HepG2 (cell line): ENCODE measurements around the gene NEU1. TPM values are rescaled to one million over a fixed set of nuclear protein-coding genes. Genes with fewer than 3 reads are reported as not detected.

Source experiments
- ATAC-seq: fragments of 200-7000 bp; cut with Tn5 transposase; 3 replicates; pipeline ENCODE4 v1.9.1; 2020; ENCODE audit warnings: mild to moderate bottlenecking, moderate library complexity
- BruUV-seq: library from RNA; stranded (reverse); fragments of 400-500 nt; replicated peaks from 2 replicates; lab custom pipeline; 2021; lab: Mats Ljungman, UMichigan
- CTCF ChIA-PET: fragments of 300-600 bp; formaldehyde crosslinking; extraction: SDS; loops from one replicate; lab custom pipeline; 2021; ENCODE audit warnings: low total read pairs, inconsistent platforms, low intra/inter-chr PET ratio; lab: Yijun Ruan, JAX
- POLR2A ChIA-PET: fragments of 350-600 bp; sonication (Branson Sonifier 250); formaldehyde crosslinking; loops from one replicate; lab custom pipeline; 2020; ENCODE audit warnings: antibody characterized with exemption, inconsistent platforms; lab: Yijun Ruan, JAX
- DNase-seq: peaks from one replicate; pipeline ENCODE4 v3.0.0-alpha.2; 2015; ENCODE audit warnings: low spot score
- FAIRE-seq: peaks from 3 replicates; lab custom pipeline; 2011; peaks lifted over from hg19 to GRCh38; lab: Jason Lieb, UNC
- H2AFZ ChIP-seq: one replicate; pipeline ENCODE4 v1.6.1; 2011; ENCODE audit warnings: low read length, inconsistent platforms
- H3K27ac ChIP-seq: fragments of 300-600 bp; 3 replicates; pipeline ENCODE4 v1.8.0; 2011; ENCODE audit warnings: mixed run types, mild to moderate bottlenecking, mixed read lengths, low read length, inconsistent platforms; ENCODE audit not compliant: insufficient read depth; ENCODE audit errors: extremely low read length
- H3K27me3 ChIP-seq, 2 experiments: fragments of 200-600 bp in 1 of 2; 2 replicates in 1 of 2; 3 replicates in 1 of 2; pipeline versions ENCODE4 v1.6.0 to v1.8.0; 2011; ENCODE audit warnings: low read length in 2 of 2, mild to moderate bottlenecking in 2 of 2, moderate library complexity in 2 of 2, inconsistent platforms in 1 of 2; ENCODE audit not compliant: insufficient read depth in 2 of 2, control insufficient read depth in 1 of 2
- H3K36me3 ChIP-seq, 2 experiments: fragments of 200-600 bp in 1 of 2; replicated peaks in 1 of 2; 2 replicates in 1 of 2; 3 replicates in 1 of 2; pipeline versions ENCODE4 v1.5.1 to v1.8.0; 2011; ENCODE audit warnings: low read length in 2 of 2, inconsistent platforms in 1 of 2; ENCODE audit not compliant: insufficient read depth in 2 of 2, control insufficient read depth in 1 of 2
- H3K4me1 ChIP-seq: 2 replicates; pipeline ENCODE4 v1.5.1; 2012; ENCODE audit warnings: low read length, inconsistent platforms; ENCODE audit not compliant: insufficient read depth
- H3K4me2 ChIP-seq: 2 replicates; pipeline ENCODE4 v1.6.0; 2011; ENCODE audit warnings: low read depth, low read length, inconsistent platforms
- H3K4me3 ChIP-seq, 3 experiments: fragments of 200-600 bp in 1 of 3; sonication (generic), shearing (Covaris generic) in 1 of 3; replicated peaks in 1 of 3; 2 replicates each; pipeline ENCODE4 v1.5.1; 2011 to 2016; ENCODE audit warnings: low read length in 3 of 3, inconsistent platforms in 2 of 3, low read depth in 2 of 3, mild to moderate bottlenecking in 2 of 3, control low read depth in 1 of 3, mixed read lengths in 1 of 3; ENCODE audit not compliant: insufficient read depth in 1 of 3
- H3K79me2 ChIP-seq: one replicate; pipeline ENCODE4 v1.6.1; 2011; ENCODE audit warnings: low read length, inconsistent platforms; ENCODE audit not compliant: insufficient read depth
- H3K9ac ChIP-seq: 2 replicates; pipeline ENCODE4 v1.6.0; 2011; ENCODE audit warnings: mild to moderate bottlenecking, low read depth, low read length, inconsistent platforms; ENCODE audit not compliant: insufficient read depth
- H3K9me3 ChIP-seq: 2 replicates; pipeline ENCODE4 v1.5.1; 2012; ENCODE audit warnings: mild to moderate bottlenecking, low read length
- H4K20me1 ChIP-seq: 2 replicates; pipeline ENCODE4 v1.6.0; 2011; ENCODE audit warnings: inconsistent platforms, mild to moderate bottlenecking, low read length, moderate library complexity; ENCODE audit not compliant: insufficient read depth
- GABPB1 ChIP-seq: IDR thresholded peaks from 2 replicates; pipeline ENCODE4 v1.6.1; 2016; ENCODE audit warnings: mild to moderate bottlenecking, missing genetic modification reagents, moderate library complexity, missing compliant biosample characterization
- HOXA7 ChIP-seq: sonication (generic); formaldehyde crosslinking; IDR thresholded peaks from 2 replicates; pipeline ENCODE4 v1.8.1; 2022; ENCODE audit warnings: mild to moderate bottlenecking, missing genetic modification reagents, moderate library complexity
- PRDM4 ChIP-seq: sonication (generic); formaldehyde crosslinking; IDR thresholded peaks from 2 replicates; pipeline ENCODE4 v1.9.0; 2021; ENCODE audit warnings: missing genetic modification reagents, borderline replicate concordance
- SP2 ChIP-seq: sonication (generic); formaldehyde crosslinking; IDR thresholded peaks from 2 replicates; pipeline ENCODE4 v1.5.1; 2020; ENCODE audit warnings: mild to moderate bottlenecking, missing genetic modification reagents
- XRCC5 ChIP-seq: fragments of 200-400 bp; formaldehyde crosslinking; optimal IDR thresholded peaks from 2 replicates; pipeline ENCODE3; 2017; ENCODE audit warnings: mild to moderate bottlenecking, low read length
- ZKSCAN1 ChIP-seq: fragments of 150-350 bp; IDR thresholded peaks from 2 replicates; pipeline ENCODE4 v1.6.1; 2014; ENCODE audit warnings: low read length
- ZNF17 ChIP-seq: sonication (generic); formaldehyde crosslinking; IDR thresholded peaks from 2 replicates; pipeline ENCODE4 v1.5.0; 2020; ENCODE audit warnings: mild to moderate bottlenecking, missing genetic modification reagents
- ZNF350 ChIP-seq: sonication (generic); formaldehyde crosslinking; IDR thresholded peaks from 2 replicates; pipeline ENCODE4 v1.4.0; 2020; ENCODE audit warnings: mild to moderate bottlenecking, low read depth, missing genetic modification reagents, borderline replicate concordance
- ZNF660 ChIP-seq: sonication (generic); formaldehyde crosslinking; IDR thresholded peaks from 2 replicates; pipeline ENCODE4 v1.5.1; 2020; ENCODE audit warnings: mild to moderate bottlenecking, low read depth, missing genetic modification reagents, borderline replicate concordance
- ZNF891 ChIP-seq: sonication (generic); formaldehyde crosslinking; IDR thresholded peaks from 2 replicates; pipeline ENCODE4 v1.5.0; 2020; ENCODE audit warnings: mild to moderate bottlenecking, missing genetic modification reagents
- WGBS: methylation state at CpG from one replicate; pipeline ENCODE4 v1.1.6; 2017; ENCODE audit warnings: low lambda C conversion rate; 5-methylcytosine and 5-hydroxymethylcytosine counted together
- in situ Hi-C: cut with HindIII; loops from 2 replicates; pipeline ENCODE4 v1.10.0; 2017; ENCODE audit warnings: low pct_unique_long_range_greater_than_20kb; ENCODE audit not compliant: extremely low pct_ligation_motif_present
- intact Hi-C: fragments of 100-400 bp; cut with micrococcal nuclease; formaldehyde crosslinking; loops from one replicate; pipeline ENCODE4 v1.10.0; 2022; ENCODE audit not compliant: unreplicated experiment
- polyA plus RNA-seq, 8 experiments: library from polyadenylated mRNA; depleted of rRNA in 3 of 8; stranded (reverse) in 7 of 8; unstranded in 1 of 8; fragments of >200 nt; fragmentation: Illumina TruSeq in 4 of 8; extraction: Trizol in 4 of 8; gene quantifications; 2 replicates each; pipeline versions ENCODE4 v1.2.1 to v1.2.3, GENCODE V29; 2011 to 2016; ENCODE audit warnings: low read depth in 4 of 8, missing spikeins in 1 of 8, mixed read lengths in 1 of 8; ENCODE audit not compliant: insufficient read depth in 1 of 8
- total RNA-seq, 5 experiments: library from RNA; depleted of rRNA; stranded (reverse); fragments of >200 nt; fragmentation: Illumina TruSeq; extraction: Trizol; gene quantifications; 2 replicates each; pipeline ENCODE4 v1.2.3, GENCODE V29; 2016; ENCODE audit warnings: low read depth in 1 of 5

NEU1 gene
- total and polyA plus RNA-seq, 2 of the 13 experiments (the other 11 are each of a cell fraction or from before 2014, with no cell fraction given) = 215 to 297 TPM

GRCh38 chr6:31874084-31874670, 11.6 kb upstream of the NEU1 start:
- H3K4me2 ChIP-seq = no peak overlapping the region
- TF ChIP-seq ZNF660 (CRISPR knock-in tag) (no peak), ZKSCAN1 (peak; percentile 87)

GRCh38 chr6:31871046-31871659, 8.5 kb upstream of the NEU1 start:
- peak; percentile 31 for ATAC-seq
- CTCF ChIA-PET = no interaction called here

More at GRCh38 chr6:31874084-31874670, 11.6 kb upstream of the NEU1 start:
- H3K4me3 ChIP-seq = no peak overlapping the region
- H3K4me1 ChIP-seq = peaks cover 64% of the 10 kb centered on the region
- DNase-seq (no peak), ATAC-seq (no peak), FAIRE-seq (no peak)
- no peak overlapping the region for H3K27ac ChIP-seq
- 43% methylated on average over 4 of the region's 4 CpGs for WGBS
- no peak overlapping the region for H2AFZ ChIP-seq
- BruUV-seq = no TSS peak
- intact Hi-C loops (no loop called here), in situ Hi-C loops (no loop called here)
- no peaks in the 10 kb centered on the region for H3K36me3 ChIP-seq
- ChIA-PET POLR2A (interaction anchor here (0.9 to 7.2 kb wide), 2 partner anchors 10 to 22 kb away, joined by 3 to 103 read pairs; partner anchors contain the start of gene NEU1), CTCF (no interaction called here)
- H3K27me3 ChIP-seq = no peaks in the 10 kb centered on the region
- H3K9me3 ChIP-seq = no peaks in the 10 kb centered on the region
- H4K20me1 ChIP-seq = no peaks in the 10 kb centered on the region
- no peaks in the 10 kb centered on the region for H3K79me2 ChIP-seq
- H3K9ac ChIP-seq = no peak overlapping the region

More at GRCh38 chr6:31871046-31871659, 8.5 kb upstream of the NEU1 start:
- Histone ChIP-seq H3K4me3 (peak overlapping the region in 1 of 3 experiments; percentile 18; a peak in 1 of 6 replicates), H2AFZ (peak overlapping the region; percentile 89), H3K4me1 (peaks cover 60% of the 10 kb centered on the region), H4K20me1 (no peaks in the 10 kb centered on the region), H3K9ac (no peak overlapping the region), H3K4me2 (peak overlapping the region; percentile 51), H3K27ac (no peak overlapping the region), H3K9me3 (no peaks in the 10 kb centered on the region), H3K36me3 (no peaks in the 10 kb centered on the region), H3K27me3 (no peaks in the 10 kb centered on the region), H3K79me2 (no peaks in the 10 kb centered on the region)
- intact Hi-C loops (no loop called here), in situ Hi-C loops (no loop called here)
- 30% methylated on average over 6 of the region's 9 CpGs for WGBS
- DNase-seq (no peak), FAIRE-seq (no peak)
- TF ChIP-seq HOXA7 = no peak
- TF ChIP-seq GABPB1 (CRISPR knock-in tag) = 0 out of 2 replicates have a peak, but pooled peaks have one; percentile 14
- TF ChIP-seq SP2 (CRISPR knock-in tag) = no peak
- TF ChIP-seq XRCC5 = peak; percentile 44
- TF ChIP-seq ZNF891 (CRISPR knock-in tag) = 0 out of 2 replicates have a peak, but pooled peaks have one; percentile 22
- TF ChIP-seq ZNF350 (CRISPR knock-in tag) = peak; percentile 23; the same call in 1 of the 2 replicates
- TF ChIP-seq PRDM4 = no peak
- no peak for TF ChIP-seq ZNF17 (CRISPR knock-in tag)
- BruUV-seq = no TSS peak
- POLR2A ChIA-PET = interaction anchor here (0.7 to 2.4 kb wide), 3 partner anchors 8 to 56 kb away, joined by 3 to 13 read pairs (median 3); partner anchors contain the start of genes HSPA1A, HSPA1L and NEU1
